Liver (tissue), 9 donors: ENCODE results near the gene SH3TC2. TPM values are rescaled to one million over a fixed set of nuclear protein-coding genes. Genes with fewer than 3 reads are reported as not detected.

Experiments
- DNase-seq: peaks from one replicate; pipeline ENCODE4 v3.0.0-alpha.2; 2017; ENCODE audit warnings: low spot score
- H3K27ac ChIP-seq, 2 donors: one replicate each; pipeline ENCODE4 v1.7.0; 2013; ENCODE audit warnings: inconsistent platforms in 2 of 2, low read length in 2 of 2, control low read depth in 1 of 2, low read depth in 1 of 2, mild to moderate bottlenecking in 1 of 2
- H3K27me3 ChIP-seq, 4 donors: one replicate each; pipeline versions ENCODE4 v1.6.1 to v1.7.0; 2013; ENCODE audit warnings: low read length in 3 of 4, inconsistent platforms in 1 of 4, mild to moderate bottlenecking in 1 of 4, moderate library complexity in 1 of 4; ENCODE audit not compliant: control insufficient read depth in 4 of 4, insufficient read depth in 4 of 4
- H3K36me3 ChIP-seq, 4 donors: one replicate each; pipeline versions ENCODE4 v1.6.1 to v1.7.0; 2013; ENCODE audit warnings: low read length in 3 of 4, mild to moderate bottlenecking in 3 of 4, low read depth in 1 of 4, moderate library complexity in 1 of 4; ENCODE audit not compliant: control insufficient read depth in 4 of 4, insufficient read depth in 3 of 4
- H3K4me1 ChIP-seq, 4 donors: one replicate each; pipeline versions ENCODE4 v1.6.1 to v1.7.0; 2013; ENCODE audit warnings: low read length in 3 of 4, mild to moderate bottlenecking in 3 of 4, moderate library complexity in 1 of 4; ENCODE audit not compliant: control insufficient read depth in 4 of 4, insufficient read depth in 4 of 4
- H3K4me3 ChIP-seq, 3 donors: one replicate each; pipeline versions ENCODE4 v1.6.1 to v1.7.0; 2013; ENCODE audit warnings: low read length in 3 of 3, control low read depth in 1 of 3, low read depth in 1 of 3, mild to moderate bottlenecking in 1 of 3
- H3K9ac ChIP-seq, 2 donors: one replicate each; pipeline ENCODE4 v1.7.0; 2013; ENCODE audit warnings: low read length in 2 of 2, mild to moderate bottlenecking in 2 of 2, moderate library complexity in 2 of 2, control low read depth in 1 of 2, low read depth in 1 of 2
- H3K9me3 ChIP-seq, 4 donors: one replicate each; pipeline versions ENCODE4 v1.6.1 to v1.7.0; 2013; ENCODE audit warnings: low read length in 3 of 4; ENCODE audit not compliant: control insufficient read depth in 4 of 4
- ATF3 ChIP-seq: IDR thresholded peaks from 2 replicates; pipeline ENCODE4 v1.6.1; 2016; ENCODE audit warnings: antibody characterized with exemption
- CTCF ChIP-seq: fragments of 150-350 bp; IDR thresholded peaks from 2 replicates; pipeline ENCODE4 v1.5.1; 2017; ENCODE audit warnings: improper control_type of control experiment, low read depth, low read length; ENCODE audit not compliant: missing input control
- FOXA1 ChIP-seq: IDR thresholded peaks from 2 replicates; pipeline ENCODE4 v1.6.1; 2016; ENCODE audit warnings: antibody characterized with exemption
- FOXA2 ChIP-seq: IDR thresholded peaks from 2 replicates; pipeline ENCODE4 v1.6.1; 2016; ENCODE audit warnings: antibody characterized with exemption
- GABPA ChIP-seq, 2 donors: IDR thresholded peaks in 1 of 2; conservative IDR thresholded peaks in 1 of 2; 2 replicates each; pipeline ENCODE4 v1.6.1; 2016; ENCODE audit warnings: antibody characterized with exemption in 2 of 2, mild to moderate bottlenecking in 1 of 2, moderate library complexity in 1 of 2
- HNF4A ChIP-seq, 2 donors: conservative IDR thresholded peaks; 2 replicates each; pipeline ENCODE4 v1.6.1; 2016; ENCODE audit warnings: antibody characterized with exemption in 2 of 2, mild to moderate bottlenecking in 2 of 2
- HNF4G ChIP-seq: IDR thresholded peaks from 2 replicates; pipeline ENCODE4 v1.6.1; 2016; ENCODE audit warnings: antibody characterized with exemption
- JUND ChIP-seq, 2 donors: IDR thresholded peaks; 2 replicates each; pipeline ENCODE4 v1.6.1; 2016; ENCODE audit warnings: antibody characterized with exemption in 2 of 2
- NR2F2 ChIP-seq: IDR thresholded peaks from 2 replicates; pipeline ENCODE4 v1.6.1; 2016; ENCODE audit warnings: antibody characterized with exemption
- RAD21 ChIP-seq, 2 donors: IDR thresholded peaks; 2 replicates each; pipeline ENCODE4 v1.6.1; 2016; ENCODE audit warnings: antibody characterized with exemption in 2 of 2, mild to moderate bottlenecking in 2 of 2
- RXRA ChIP-seq, 2 donors: IDR thresholded peaks; 2 replicates each; pipeline ENCODE4 v1.6.1; 2017 to 2018; ENCODE audit warnings: antibody characterized with exemption in 2 of 2, mild to moderate bottlenecking in 1 of 2
- SP1 ChIP-seq: IDR thresholded peaks from 2 replicates; pipeline ENCODE4 v1.6.1; 2018; ENCODE audit warnings: antibody characterized with exemption, mild to moderate bottlenecking
- YY1 ChIP-seq: IDR thresholded peaks from 2 replicates; pipeline ENCODE4 v1.6.1; 2016; ENCODE audit warnings: antibody characterized with exemption, mild to moderate bottlenecking
- WGBS: extraction: QIAGEN DNeasy Blood & Tissue Kit; methylation state at CpG from one replicate; pipeline ENCODE4 v1.1.7; 2013; 5-methylcytosine and 5-hydroxymethylcytosine counted together
- polyA plus RNA-seq, 2 donors: library from polyadenylated mRNA; stranded (reverse) in 1 of 2; unstranded in 1 of 2; fragments of 200-250 nt in 1 of 2; fragments of >200 nt in 1 of 2; fragmentation: Nextera tagmentation in 1 of 2; extraction: Ambion mirVana in 1 of 2; gene quantifications; one replicate each; pipeline versions ENCODE4 v1.2.1 to v1.2.3, GENCODE V29; 2013 to 2015
- total RNA-seq, 2 donors: library from RNA; depleted of rRNA; stranded (reverse); fragments of >200 nt; gene quantifications; one replicate each; pipeline ENCODE4 v1.2.3, GENCODE V29; 2014
- TF ChIP-seq, protein P1 (sequence below): IDR thresholded peaks from 2 replicates; pipeline ENCODE4 v1.6.1; 2016; ENCODE audit warnings: antibody characterized with exemption
- TF ChIP-seq, protein P2 (sequence below): IDR thresholded peaks from 2 replicates; pipeline ENCODE4 v1.6.1; 2016; ENCODE audit warnings: antibody characterized with exemption
- donor health status: healthy.
- donor health status: healthy.
- donor health status: healthy.
- donor health status: healthy.
- donor health status: healthy.

SH3TC2 gene
- total and polyA plus RNA-seq, 4 donors: 0.31 to 6.2 (median 0.57) TPM

DNA sequence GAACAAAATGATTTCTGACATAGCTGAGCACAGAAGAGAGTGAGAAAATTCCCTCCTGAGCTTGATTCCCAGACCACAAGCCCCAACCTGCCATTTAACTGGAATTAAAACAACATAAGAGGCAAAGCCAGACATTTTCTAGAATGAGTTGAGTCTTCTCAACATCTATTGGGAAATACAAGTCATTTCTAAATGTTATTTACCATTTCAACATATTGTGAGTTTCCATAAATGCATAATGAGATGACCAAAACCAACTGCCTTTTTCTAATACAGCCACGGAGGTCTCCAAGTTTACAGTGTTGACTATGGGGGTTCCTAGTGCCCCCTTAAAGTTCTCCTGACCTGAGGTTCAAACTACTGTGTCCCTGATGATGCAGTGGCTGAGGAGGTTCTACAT is 20.0 kb downstream of the SH3TC2 start:
- 87% methylated on average over 1 of the region's 1 CpG for WGBS
- TF ChIP-seq, protein P1, sequence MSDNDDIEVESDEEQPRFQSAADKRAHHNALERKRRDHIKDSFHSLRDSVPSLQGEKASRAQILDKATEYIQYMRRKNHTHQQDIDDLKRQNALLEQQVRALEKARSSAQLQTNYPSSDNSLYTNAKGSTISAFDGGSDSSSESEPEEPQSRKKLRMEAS: no peak
- TF ChIP-seq, protein P2, sequence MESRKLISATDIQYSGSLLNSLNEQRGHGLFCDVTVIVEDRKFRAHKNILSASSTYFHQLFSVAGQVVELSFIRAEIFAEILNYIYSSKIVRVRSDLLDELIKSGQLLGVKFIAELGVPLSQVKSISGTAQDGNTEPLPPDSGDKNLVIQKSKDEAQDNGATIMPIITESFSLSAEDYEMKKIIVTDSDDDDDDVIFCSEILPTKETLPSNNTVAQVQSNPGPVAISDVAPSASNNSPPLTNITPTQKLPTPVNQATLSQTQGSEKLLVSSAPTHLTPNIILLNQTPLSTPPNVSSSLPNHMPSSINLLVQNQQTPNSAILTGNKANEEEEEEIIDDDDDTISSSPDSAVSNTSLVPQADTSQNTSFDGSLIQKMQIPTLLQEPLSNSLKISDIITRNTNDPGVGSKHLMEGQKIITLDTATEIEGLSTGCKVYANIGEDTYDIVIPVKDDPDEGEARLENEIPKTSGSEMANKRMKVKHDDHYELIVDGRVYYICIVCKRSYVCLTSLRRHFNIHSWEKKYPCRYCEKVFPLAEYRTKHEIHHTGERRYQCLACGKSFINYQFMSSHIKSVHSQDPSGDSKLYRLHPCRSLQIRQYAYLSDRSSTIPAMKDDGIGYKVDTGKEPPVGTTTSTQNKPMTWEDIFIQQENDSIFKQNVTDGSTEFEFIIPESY: no peak
- TF ChIP-seq SP1: no peak
- TF ChIP-seq GABPA (IDR thresholded peaks at IDR 0.05 in 1 of 2, conservative IDR thresholded peaks at IDR 0.05 in 1 of 2): no peak
- DNase-seq: no peak
- Histone ChIP-seq H3K9ac (no peak overlapping the region), H3K4me3 (no peak overlapping the region), H3K4me1 (peaks cover 0 to 5% (median 3%) of the 10 kb centered on the region in 4 donors), H3K27ac (no peak overlapping the region), H3K36me3 (no peaks in the 10 kb centered on the region), H3K27me3 (no peaks in the 10 kb centered on the region), H3K9me3 (no peaks in the 10 kb centered on the region)

DNA sequence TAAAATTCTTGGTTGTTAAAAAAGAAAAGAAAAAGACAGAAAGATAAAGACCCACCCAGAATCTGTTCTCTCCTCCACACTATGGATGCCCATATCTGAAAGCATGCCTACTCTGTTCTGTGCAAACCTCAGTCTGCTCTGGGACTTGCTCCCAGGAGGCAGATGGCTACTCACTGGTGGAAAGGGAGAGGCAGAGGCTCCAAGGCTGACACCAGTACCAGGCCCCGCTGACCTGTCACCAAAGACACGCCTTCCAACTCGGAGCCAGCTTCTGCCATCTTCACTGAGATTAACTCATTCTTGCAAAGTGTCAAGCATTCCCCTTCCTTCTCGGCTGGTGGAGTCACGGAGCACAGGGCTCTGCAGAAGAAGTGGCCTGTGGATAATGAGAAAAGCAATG is 21.6 kb downstream of the SH3TC2 start:
- WGBS: 92% methylated on average over 5 of the region's 5 CpGs
- no peak overlapping the region for H3K4me3 ChIP-seq
- H3K4me1 ChIP-seq: peaks cover 0 to 5% (median 3%) of the 10 kb centered on the region in 4 donors
- TF ChIP-seq YY1 (no peak), HNF4A (conservative IDR thresholded peaks at IDR 0.05) (no peak), JUND (IDR thresholded peaks at IDR 0.05) (no peak), RAD21 (IDR thresholded peaks at IDR 0.05) (no peak), CTCF (no peak)
- no peak overlapping the region for H3K9ac ChIP-seq
- DNase-seq: no peak
- H3K36me3 ChIP-seq: no peaks in the 10 kb centered on the region
- H3K27ac ChIP-seq: no peak overlapping the region
- H3K27me3 ChIP-seq: no peaks in the 10 kb centered on the region
- no peaks in the 10 kb centered on the region for H3K9me3 ChIP-seq

DNA sequence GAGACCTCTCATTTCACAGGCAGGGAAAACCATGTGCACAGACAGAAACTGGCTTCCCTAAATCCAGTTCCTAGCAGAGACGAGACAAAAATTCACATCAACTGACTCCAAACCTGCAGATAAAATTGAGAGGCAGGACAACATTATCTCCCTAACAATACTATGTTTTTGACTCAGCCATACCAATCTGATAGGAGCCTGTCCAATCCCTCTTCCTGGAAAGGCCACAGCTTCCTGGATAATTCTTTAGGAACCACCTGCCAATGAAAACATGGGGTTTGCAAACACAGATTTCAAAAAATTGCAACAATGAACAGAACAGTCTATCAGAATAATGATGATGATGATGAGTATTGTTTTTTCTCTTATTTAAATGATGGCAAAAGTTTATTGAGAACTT is 22.4 kb downstream of the SH3TC2 start:
- Histone ChIP-seq H3K4me3 (no peak overlapping the region), H3K27me3 (no peaks in the 10 kb centered on the region), H3K9ac (no peak overlapping the region), H3K27ac (peak overlapping the region in 1 of 2 donors; percentile 27), H3K36me3 (no peaks in the 10 kb centered on the region), H3K4me1 (peaks cover 1 to 5% (median 3%) of the 10 kb centered on the region in 4 donors), H3K9me3 (no peaks in the 10 kb centered on the region)
- DNase-seq: no peak
- TF ChIP-seq, protein P2: no peak
- peak in 1 of 2 donors; percentile 9 for TF ChIP-seq RAD21 (IDR thresholded peaks at IDR 0.05)
- peak in 1 of 2 donors; percentile 33 for TF ChIP-seq HNF4A (conservative IDR thresholded peaks at IDR 0.05)
- TF ChIP-seq HNF4G: no peak
- TF ChIP-seq ATF3: no peak
- TF ChIP-seq, protein P1: peak; percentile 63
- no peak for TF ChIP-seq FOXA1
- no peak for TF ChIP-seq FOXA2
- TF ChIP-seq RXRA (IDR thresholded peaks at IDR 0.05): peak in 1 of 2 donors; percentile 46
- no peak for TF ChIP-seq NR2F2
- peak; percentile 45 for TF ChIP-seq YY1
- 40% methylated on average over 1 of the region's 1 CpG for WGBS
